A549 (cell line): ENCODE measurements around the gene UIMC1. TPM values are rescaled to one million over a fixed set of nuclear protein-coding genes. Genes with fewer than 3 reads are reported as not detected.
"Not testable (repeated sequence)": the region's sequence is repeated elsewhere in the genome, so short reads cannot be mapped to it uniquely, and the experiment has no call there.

Experiments used
- ATAC-seq, 2 experiments: fragments of 200-7000 bp in 1 of 2; fragments of >200 bp in 1 of 2; cut with Nextera tagmentation in 1 of 2; cut with Tn5 transposase in 1 of 2; 3 replicates each; pipeline versions ENCODE4 v1.8.0 to v1.9.1; 2018 to 2020; ENCODE audit warnings: mild to moderate bottlenecking in 1 of 2, moderate library complexity in 1 of 2
- CTCF ChIA-PET: fragments of 300-600 bp; sonication (Branson Sonifier 250); formaldehyde crosslinking; extraction: SDS; loops from one replicate; lab custom pipeline; 2021; ENCODE audit warnings: antibody characterized with exemption, inconsistent platforms; lab: Yijun Ruan, JAX
- POLR2A ChIA-PET: fragments of 350-600 bp; formaldehyde crosslinking; extraction: SDS; loops from one replicate; lab custom pipeline; 2021; ENCODE audit warnings: antibody characterized with exemption, inconsistent platforms; lab: Yijun Ruan, JAX
- DNase-seq, 2 experiments: peaks; one replicate each; pipeline versions ENCODE4 v3.0.0 to v3.0.0-alpha.2; 2011 to 2016; ENCODE audit warnings: low read depth in 1 of 2, low spot score in 1 of 2
- FAIRE-seq: peaks from 2 replicates; lab custom pipeline; 2011; peaks lifted over from hg19 to GRCh38; lab: Jason Lieb, UNC
- H3K27ac ChIP-seq, 2 experiments: fragments of >200 bp; sonication (Bioruptor Twin); formaldehyde crosslinking; 3 replicates each; pipeline ENCODE4 v1.5.1; 2016 to 2017
- H3K4me1 ChIP-seq: fragments of >200 bp; sonication (Bioruptor Twin); formaldehyde crosslinking; 3 replicates; pipeline ENCODE4 v1.6.1; 2016
- H3K4me2 ChIP-seq: fragments of >200 bp; sonication (Bioruptor Twin); formaldehyde crosslinking; 3 replicates; pipeline ENCODE4 v1.6.1; 2016
- H3K4me3 ChIP-seq: fragments of >200 bp; sonication (Bioruptor Twin); formaldehyde crosslinking; 3 replicates; pipeline ENCODE4 v1.5.1; 2016
- H3K9me3 ChIP-seq: fragments of >200 bp; sonication (Bioruptor Twin); formaldehyde crosslinking; 3 replicates; pipeline ENCODE4 v1.6.1; 2016
- CEBPB ChIP-seq, 2 experiments: fragments of >200 bp in 1 of 2; sonication (Bioruptor Twin) in 1 of 2; formaldehyde crosslinking in 1 of 2; IDR thresholded peaks; 2 replicates each; pipeline ENCODE4 v1.6.1; 2012 to 2016
- EHF ChIP-seq: fragments of 250-450 bp; sonication (Bioruptor Pico); IDR thresholded peaks from 2 replicates; pipeline ENCODE4 v1.5.0; 2020; ENCODE audit warnings: mild to moderate bottlenecking
- EHMT2 ChIP-seq: fragments of 200-600 bp; sonication (generic); IDR thresholded peaks from 2 replicates; pipeline ENCODE4 v1.6.1; 2016; ENCODE audit warnings: antibody characterized with exemption, low read depth, mild to moderate bottlenecking, moderate library complexity
- ESRRA ChIP-seq: fragments of 150-350 bp; IDR thresholded peaks from 2 replicates; pipeline ENCODE4 v1.6.1; 2014; ENCODE audit warnings: mild to moderate bottlenecking, low read length, borderline replicate concordance
- FOXS1 ChIP-seq: fragments of 250-450 bp; sonication (Bioruptor Pico); IDR thresholded peaks from 2 replicates; pipeline ENCODE4 v1.5.0; 2020; ENCODE audit warnings: mild to moderate bottlenecking, moderate library complexity
- HOXB5 ChIP-seq: fragments of 250-450 bp; sonication (Bioruptor Pico); IDR thresholded peaks from 2 replicates; pipeline ENCODE4 v1.5.0; 2020; ENCODE audit warnings: mild to moderate bottlenecking, moderate library complexity
- JUNB ChIP-seq: fragments of >200 bp; sonication (Bioruptor Twin); formaldehyde crosslinking; IDR thresholded peaks from 2 replicates; pipeline ENCODE4 v1.6.1; 2016
- MAZ ChIP-seq: fragments of 150-350 bp; IDR thresholded peaks from 2 replicates; pipeline ENCODE4 v1.6.1; 2014; ENCODE audit warnings: antibody characterized with exemption, low read depth, low read length, borderline replicate concordance
- NPAS2 ChIP-seq: fragments of 250-450 bp; sonication (Bioruptor Pico); IDR thresholded peaks from 2 replicates; pipeline ENCODE4 v1.8.0; 2022; ENCODE audit warnings: mild to moderate bottlenecking, moderate library complexity, borderline replicate concordance
- NR3C1 ChIP-seq: fragments of >200 bp; sonication (Bioruptor Twin); formaldehyde crosslinking; IDR thresholded peaks from 3 replicates; pipeline ENCODE4 v1.6.1; 2017
- PHF8 ChIP-seq: fragments of 200-600 bp; sonication (generic); IDR thresholded peaks from 2 replicates; pipeline ENCODE4 v1.6.1; 2016; ENCODE audit warnings: low read depth, mild to moderate bottlenecking, antibody characterized with exemption, moderate library complexity, borderline replicate concordance
- POLR2AphosphoS2 ChIP-seq: conservative IDR thresholded peaks from 2 replicates; pipeline ENCODE4 v1.6.1; 2012; ENCODE audit warnings: low read length, improper control_type of control experiment, inconsistent platforms
- RARB ChIP-seq: fragments of 250-450 bp; sonication (Bioruptor Pico); IDR thresholded peaks from 2 replicates; pipeline ENCODE4 v1.8.0; 2021; ENCODE audit warnings: mild to moderate bottlenecking, moderate library complexity
- SREBF2 ChIP-seq: fragments of 450-650 bp; IDR thresholded peaks from 2 replicates; pipeline ENCODE4 v1.6.1; 2014; ENCODE audit warnings: mild to moderate bottlenecking, moderate library complexity
- TFCP2L1 ChIP-seq: fragments of 250-450 bp; sonication (Bioruptor Pico); IDR thresholded peaks from 2 replicates; pipeline ENCODE4 v1.5.0; 2021; ENCODE audit warnings: mild to moderate bottlenecking
- TP53 ChIP-seq: fragments of 250-450 bp; sonication (Bioruptor Pico); IDR thresholded peaks from 2 replicates; pipeline ENCODE4 v1.5.0; 2021; ENCODE audit warnings: mild to moderate bottlenecking, moderate library complexity
- ZNF302 ChIP-seq: fragments of 250-450 bp; sonication (Bioruptor Pico); IDR thresholded peaks from 2 replicates; pipeline ENCODE4 v1.9.0; 2021; ENCODE audit warnings: inconsistent platforms, mild to moderate bottlenecking, moderate library complexity
- WGBS: methylation state at CpG from one replicate; pipeline ENCODE4 v1.1.6; 2017; ENCODE audit errors: missing lambda C conversion rate; 5-methylcytosine and 5-hydroxymethylcytosine counted together
- polyA plus RNA-seq, 4 experiments: library from polyadenylated mRNA; depleted of rRNA in 3 of 4; stranded (reverse); fragments of >200 nt; fragmentation: RNase III in 1 of 4; extraction: RNeasy Plus Mini Kit Qiagen cat#74134 plus additional on column Dnase treatment in 1 of 4; gene quantifications; 2 replicates in 3 of 4; 3 replicates in 1 of 4; pipeline ENCODE4 v1.2.3, GENCODE V29; 2011 to 2017
- TF ChIP-seq, protein P1 (sequence below): fragments of >200 bp; sonication (Bioruptor Twin); formaldehyde crosslinking; IDR thresholded peaks from 3 replicates; pipeline ENCODE4 v1.5.1; 2016
- TF ChIP-seq, protein P2 (sequence below): fragments of 150-350 bp; IDR thresholded peaks from 2 replicates; pipeline ENCODE4 v1.6.1; 2014; ENCODE audit warnings: low read depth, mild to moderate bottlenecking, low read length
- TF ChIP-seq, protein P3 (sequence below): fragments of 200-600 bp; sonication (generic); IDR thresholded peaks from 2 replicates; pipeline ENCODE4 v1.6.1; 2016; ENCODE audit warnings: antibody characterized with exemption, mild to moderate bottlenecking, moderate library complexity
- TF ChIP-seq, protein P4 (sequence below): IDR thresholded peaks from 2 replicates; pipeline ENCODE4 v1.6.1; 2012

Gene UIMC1
- polyA plus RNA-seq, 2 of the 4 experiments (the other 2 are of a cell fraction), result 47.8 to 52.5 TPM

DNA sequence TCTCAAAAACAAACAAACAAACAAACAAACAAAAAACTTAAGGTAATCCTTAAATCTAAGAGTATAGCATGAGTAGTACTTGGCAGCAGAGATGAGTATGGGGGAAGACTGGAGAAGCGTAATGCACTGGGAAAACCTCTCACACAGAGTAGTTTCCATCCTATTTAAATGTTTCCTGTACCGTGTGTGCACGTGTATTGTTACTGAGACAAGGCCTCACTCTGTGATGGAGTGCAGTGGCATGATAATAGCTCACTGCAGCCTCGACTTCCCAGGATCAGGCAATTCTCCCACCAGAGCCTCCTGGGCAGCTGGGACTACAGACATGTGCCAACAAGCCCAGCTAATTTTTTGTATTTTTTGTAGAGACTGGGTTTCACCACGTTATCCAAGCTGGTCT is 2.9 kb downstream of the UIMC1 start:
- H3K27ac ChIP-seq, result no peak overlapping the region
- CTCF ChIA-PET, result interaction anchor here (1.1 to 1.2 kb wide), 2 partner anchors 9 to 12 kb away, joined by 3 to 4 read pairs; no protein-coding TSS in a partner anchor
- no peak for TF ChIP-seq CEBPB (IDR thresholded peaks at IDR 0.05)
- TF ChIP-seq POLR2AphosphoS2, result no peak
- TF ChIP-seq, all 56 proteins: peak for 0
- FAIRE-seq, result no peak
- POLR2A ChIA-PET, result no interaction called here
- H3K4me3 ChIP-seq, result no peak overlapping the region
- H3K9me3 ChIP-seq, result no peaks in the 10 kb centered on the region
- ATAC-seq, result no peak
- peaks cover 20% of the 10 kb centered on the region for H3K4me1 ChIP-seq
- DNase-seq, result no peak
- 94% methylated on average over 5 of the region's 5 CpGs for WGBS
- H3K4me2 ChIP-seq, result peak overlapping the region; percentile 90

DNA sequence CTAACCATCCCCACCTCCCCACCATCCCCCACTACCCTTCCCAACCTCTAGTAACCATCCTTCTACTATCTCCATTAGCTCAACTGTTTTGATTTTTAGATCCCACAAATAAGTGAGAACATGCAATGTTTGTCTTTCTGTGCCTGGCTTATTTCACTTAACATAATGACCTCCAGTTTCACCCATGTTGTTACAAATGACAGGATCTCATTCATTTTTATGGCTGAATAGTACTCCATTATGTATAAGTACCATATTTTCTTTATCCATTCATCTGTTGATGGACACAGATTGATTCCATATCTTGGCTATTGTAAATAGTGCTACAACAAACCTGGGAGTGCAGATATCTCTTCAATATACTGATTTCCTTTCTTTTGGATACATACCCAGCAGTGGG is 7.1 kb downstream of the UIMC1 start:
- FAIRE-seq, result not testable (repeated sequence)
- CTCF ChIA-PET, result interaction anchor here (1.3 kb wide), 1 partner anchor 40 kb away, joined by 3 read pairs; no protein-coding TSS in a partner anchor

DNA sequence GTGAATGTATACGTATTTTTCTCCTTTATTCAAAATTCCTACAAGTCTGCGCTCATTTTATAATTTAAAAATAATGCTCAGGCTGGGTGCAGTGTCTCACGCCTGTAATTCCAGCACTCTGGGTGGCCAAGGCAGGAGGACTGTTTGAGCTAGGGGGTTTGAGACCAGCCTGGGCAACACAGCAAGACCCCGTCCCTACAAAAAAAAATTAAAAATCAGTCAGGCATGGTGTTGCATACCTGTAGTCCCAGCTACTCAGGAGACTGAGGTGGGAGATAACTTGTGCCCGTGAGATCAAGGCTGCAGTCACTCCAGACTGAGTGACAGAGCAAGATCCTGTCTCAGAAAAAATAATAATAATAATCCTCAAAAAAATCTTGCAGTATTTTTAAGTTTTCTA is 7.8 kb downstream of the UIMC1 start:
- no peak for TF ChIP-seq HOXB5 (CRISPR knock-in tag)
- TF ChIP-seq, protein P1, sequence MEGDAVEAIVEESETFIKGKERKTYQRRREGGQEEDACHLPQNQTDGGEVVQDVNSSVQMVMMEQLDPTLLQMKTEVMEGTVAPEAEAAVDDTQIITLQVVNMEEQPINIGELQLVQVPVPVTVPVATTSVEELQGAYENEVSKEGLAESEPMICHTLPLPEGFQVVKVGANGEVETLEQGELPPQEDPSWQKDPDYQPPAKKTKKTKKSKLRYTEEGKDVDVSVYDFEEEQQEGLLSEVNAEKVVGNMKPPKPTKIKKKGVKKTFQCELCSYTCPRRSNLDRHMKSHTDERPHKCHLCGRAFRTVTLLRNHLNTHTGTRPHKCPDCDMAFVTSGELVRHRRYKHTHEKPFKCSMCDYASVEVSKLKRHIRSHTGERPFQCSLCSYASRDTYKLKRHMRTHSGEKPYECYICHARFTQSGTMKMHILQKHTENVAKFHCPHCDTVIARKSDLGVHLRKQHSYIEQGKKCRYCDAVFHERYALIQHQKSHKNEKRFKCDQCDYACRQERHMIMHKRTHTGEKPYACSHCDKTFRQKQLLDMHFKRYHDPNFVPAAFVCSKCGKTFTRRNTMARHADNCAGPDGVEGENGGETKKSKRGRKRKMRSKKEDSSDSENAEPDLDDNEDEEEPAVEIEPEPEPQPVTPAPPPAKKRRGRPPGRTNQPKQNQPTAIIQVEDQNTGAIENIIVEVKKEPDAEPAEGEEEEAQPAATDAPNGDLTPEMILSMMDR, result no peak
- TF ChIP-seq MAZ, result no peak
- TF ChIP-seq, all 56 proteins: peak for 0
- POLR2A ChIA-PET, result no interaction called here
- ATAC-seq (no peak), DNase-seq (no peak), FAIRE-seq (no peak)
- Histone ChIP-seq H3K4me1 (peaks cover 21% of the 10 kb centered on the region), H3K27ac (no peak overlapping the region), H3K4me2 (no peak overlapping the region), H3K4me3 (no peak overlapping the region), H3K9me3 (peaks cover 7% of the 10 kb centered on the region; the same call in 2 of the 3 replicates)
- CTCF ChIA-PET, result interaction anchor here (1.3 kb wide), 1 partner anchor 39 kb away, joined by 3 read pairs; no protein-coding TSS in a partner anchor
- WGBS, result 97% methylated on average over 5 of the region's 5 CpGs

More for the DNA sequence above, 7.1 kb downstream of the UIMC1 start:
- H3K4me1 ChIP-seq, result peaks cover 28% of the 10 kb centered on the region
- DNase-seq, H3K9me3 ChIP-seq, ATAC-seq, H3K4me2 ChIP-seq, H3K4me3 ChIP-seq, POLR2A ChIA-PET, H3K27ac ChIP-seq: not testable (repeated sequence)

DNA sequence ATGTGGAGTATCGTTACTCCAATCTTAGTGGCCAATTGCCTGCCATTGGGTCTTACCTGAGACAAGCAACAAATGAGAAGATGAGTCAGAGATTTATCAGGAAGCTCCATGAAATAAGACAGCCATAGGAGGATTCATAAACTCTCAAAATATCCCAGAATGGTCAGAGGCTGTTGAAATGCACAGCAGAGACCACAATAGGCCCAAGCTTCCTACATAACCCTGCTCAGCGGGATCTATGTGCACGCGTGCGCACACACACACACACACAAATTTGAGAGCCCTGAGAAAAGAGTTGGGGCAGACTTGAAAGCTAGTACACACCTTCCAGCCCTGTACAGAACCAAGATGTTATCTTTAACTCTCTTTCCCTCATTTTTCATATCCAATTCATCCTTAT is 9.8 kb downstream of the UIMC1 start:
- peak in 1 of 2 experiments; percentile 5 for DNase-seq
- CTCF ChIA-PET, result interaction anchor here (0.7 to 2.3 kb wide), 3 partner anchors 9 to 56 kb away, joined by 3 to 10 read pairs (median 3); no protein-coding TSS in a partner anchor
- TF ChIP-seq, protein P2, sequence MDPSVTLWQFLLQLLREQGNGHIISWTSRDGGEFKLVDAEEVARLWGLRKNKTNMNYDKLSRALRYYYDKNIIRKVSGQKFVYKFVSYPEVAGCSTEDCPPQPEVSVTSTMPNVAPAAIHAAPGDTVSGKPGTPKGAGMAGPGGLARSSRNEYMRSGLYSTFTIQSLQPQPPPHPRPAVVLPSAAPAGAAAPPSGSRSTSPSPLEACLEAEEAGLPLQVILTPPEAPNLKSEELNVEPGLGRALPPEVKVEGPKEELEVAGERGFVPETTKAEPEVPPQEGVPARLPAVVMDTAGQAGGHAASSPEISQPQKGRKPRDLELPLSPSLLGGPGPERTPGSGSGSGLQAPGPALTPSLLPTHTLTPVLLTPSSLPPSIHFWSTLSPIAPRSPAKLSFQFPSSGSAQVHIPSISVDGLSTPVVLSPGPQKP, result no peak
- TF ChIP-seq, protein P3, sequence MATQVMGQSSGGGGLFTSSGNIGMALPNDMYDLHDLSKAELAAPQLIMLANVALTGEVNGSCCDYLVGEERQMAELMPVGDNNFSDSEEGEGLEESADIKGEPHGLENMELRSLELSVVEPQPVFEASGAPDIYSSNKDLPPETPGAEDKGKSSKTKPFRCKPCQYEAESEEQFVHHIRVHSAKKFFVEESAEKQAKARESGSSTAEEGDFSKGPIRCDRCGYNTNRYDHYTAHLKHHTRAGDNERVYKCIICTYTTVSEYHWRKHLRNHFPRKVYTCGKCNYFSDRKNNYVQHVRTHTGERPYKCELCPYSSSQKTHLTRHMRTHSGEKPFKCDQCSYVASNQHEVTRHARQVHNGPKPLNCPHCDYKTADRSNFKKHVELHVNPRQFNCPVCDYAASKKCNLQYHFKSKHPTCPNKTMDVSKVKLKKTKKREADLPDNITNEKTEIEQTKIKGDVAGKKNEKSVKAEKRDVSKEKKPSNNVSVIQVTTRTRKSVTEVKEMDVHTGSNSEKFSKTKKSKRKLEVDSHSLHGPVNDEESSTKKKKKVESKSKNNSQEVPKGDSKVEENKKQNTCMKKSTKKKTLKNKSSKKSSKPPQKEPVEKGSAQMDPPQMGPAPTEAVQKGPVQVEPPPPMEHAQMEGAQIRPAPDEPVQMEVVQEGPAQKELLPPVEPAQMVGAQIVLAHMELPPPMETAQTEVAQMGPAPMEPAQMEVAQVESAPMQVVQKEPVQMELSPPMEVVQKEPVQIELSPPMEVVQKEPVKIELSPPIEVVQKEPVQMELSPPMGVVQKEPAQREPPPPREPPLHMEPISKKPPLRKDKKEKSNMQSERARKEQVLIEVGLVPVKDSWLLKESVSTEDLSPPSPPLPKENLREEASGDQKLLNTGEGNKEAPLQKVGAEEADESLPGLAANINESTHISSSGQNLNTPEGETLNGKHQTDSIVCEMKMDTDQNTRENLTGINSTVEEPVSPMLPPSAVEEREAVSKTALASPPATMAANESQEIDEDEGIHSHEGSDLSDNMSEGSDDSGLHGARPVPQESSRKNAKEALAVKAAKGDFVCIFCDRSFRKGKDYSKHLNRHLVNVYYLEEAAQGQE, result no peak
- TF ChIP-seq EHMT2 (no peak), ESRRA (no peak), TP53 (no peak), SREBF2 (no peak), FOXS1 (no peak), PHF8 (no peak), RARB (CRISPR knock-in tag) (no peak), TFCP2L1 (no peak), NR3C1 (no peak), MAZ (no peak), NPAS2 (CRISPR knock-in tag) (no peak), JUNB (no peak), ZNF302 (CRISPR knock-in tag) (no peak), EHF (CRISPR knock-in tag) (no peak)
- TF ChIP-seq, protein P4, sequence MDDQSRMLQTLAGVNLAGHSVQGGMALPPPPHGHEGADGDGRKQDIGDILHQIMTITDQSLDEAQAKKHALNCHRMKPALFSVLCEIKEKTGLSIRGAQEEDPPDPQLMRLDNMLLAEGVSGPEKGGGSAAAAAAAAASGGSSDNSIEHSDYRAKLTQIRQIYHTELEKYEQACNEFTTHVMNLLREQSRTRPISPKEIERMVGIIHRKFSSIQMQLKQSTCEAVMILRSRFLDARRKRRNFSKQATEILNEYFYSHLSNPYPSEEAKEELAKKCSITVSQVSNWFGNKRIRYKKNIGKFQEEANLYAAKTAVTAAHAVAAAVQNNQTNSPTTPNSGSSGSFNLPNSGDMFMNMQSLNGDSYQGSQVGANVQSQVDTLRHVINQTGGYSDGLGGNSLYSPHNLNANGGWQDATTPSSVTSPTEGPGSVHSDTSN, result no peak

More for the DNA sequence above, 9.8 kb downstream of the UIMC1 start:
- POLR2A ChIA-PET, result no interaction called here
- ATAC-seq, result peak; percentile 54 to 64; a peak in 4 of 6 replicates
- Histone ChIP-seq H3K4me2 (0 out of 3 replicates have a peak overlapping the region, but pooled peaks have one; percentile 4), H3K4me1 (peaks cover 16% of the 10 kb centered on the region), H3K9me3 (peaks cover 7% of the 10 kb centered on the region; the same call in 2 of the 3 replicates), H3K4me3 (no peak overlapping the region), H3K27ac (0 out of 6 replicates have a peak overlapping the region, but pooled peaks of 1 of the 2 experiments have one; percentile 1)
- WGBS, result 96% methylated on average over 5 of the region's 5 CpGs
- FAIRE-seq, result no peak
